HG02938 (cell line): Measurements from ENCODE around the gene GFY.
"Not testable (repeated sequence)": the region's sequence is repeated elsewhere in the genome, so short reads cannot be mapped to it uniquely, and the experiment has no call there.

ENCODE experiments used
- ATAC-seq: cut with Tn5 transposase; IDR thresholded peaks from one replicate; pipeline ENCODE4 v1.9.1; 2021; ENCODE audit warnings: mild to moderate bottlenecking, moderate library complexity; ENCODE audit not compliant: unreplicated experiment

Gene GFY

DNA sequence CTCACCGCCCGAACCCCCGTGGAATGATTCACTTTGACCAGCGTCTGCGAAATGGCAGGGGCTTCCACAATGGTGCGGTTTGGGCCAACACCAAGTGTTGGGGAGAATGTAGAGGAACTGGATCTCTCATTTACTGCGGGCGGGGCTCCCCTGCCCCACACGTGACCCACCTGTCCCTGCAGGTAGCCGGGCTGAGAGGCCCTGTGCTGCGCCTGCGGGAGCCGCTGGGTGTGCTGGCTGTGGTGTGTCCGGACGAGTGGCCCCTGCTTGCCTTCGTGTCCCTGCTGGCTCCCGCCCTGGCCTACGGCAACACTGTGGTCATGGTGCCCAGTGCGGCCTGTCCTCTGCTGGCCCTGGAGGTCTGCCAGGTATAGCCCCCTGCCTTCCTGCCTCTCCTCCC lies 43.0 kb downstream of the GFY start:
- ATAC-seq = no peak

DNA sequence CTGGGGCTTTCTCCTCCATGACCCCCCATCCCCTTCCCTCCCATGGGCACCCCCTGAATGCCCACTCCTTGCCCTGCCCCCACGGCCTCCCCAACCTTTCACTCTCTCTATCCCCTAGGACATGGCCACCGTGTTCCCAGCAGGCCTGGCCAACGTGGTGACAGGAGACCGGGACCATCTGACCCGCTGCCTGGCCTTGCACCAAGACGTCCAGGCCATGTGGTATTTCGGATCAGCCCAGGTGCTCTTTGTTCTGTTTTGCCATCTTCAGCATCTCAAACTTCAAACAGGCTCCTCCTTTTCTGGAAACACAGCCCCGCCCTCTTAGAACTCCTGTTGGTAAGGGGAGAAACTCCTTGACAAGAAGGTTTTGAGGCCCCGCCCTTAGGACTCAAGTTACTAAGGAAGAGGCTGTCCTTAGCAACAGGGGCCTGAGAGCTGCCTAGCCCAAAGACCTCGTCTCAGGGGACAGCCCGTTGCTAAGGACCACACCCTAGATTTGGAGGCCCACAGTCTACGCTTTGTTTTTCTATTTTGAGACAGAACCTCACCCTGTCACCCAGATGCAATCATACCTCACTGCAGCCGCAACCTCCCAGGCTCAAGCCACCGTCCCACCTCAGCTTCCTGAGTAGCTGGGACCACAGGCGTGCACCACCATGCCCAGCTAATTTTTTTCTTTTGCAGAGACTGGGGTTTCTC lies 43.7 kb downstream of the GFY start:
- peak; percentile 67 for ATAC-seq

DNA sequence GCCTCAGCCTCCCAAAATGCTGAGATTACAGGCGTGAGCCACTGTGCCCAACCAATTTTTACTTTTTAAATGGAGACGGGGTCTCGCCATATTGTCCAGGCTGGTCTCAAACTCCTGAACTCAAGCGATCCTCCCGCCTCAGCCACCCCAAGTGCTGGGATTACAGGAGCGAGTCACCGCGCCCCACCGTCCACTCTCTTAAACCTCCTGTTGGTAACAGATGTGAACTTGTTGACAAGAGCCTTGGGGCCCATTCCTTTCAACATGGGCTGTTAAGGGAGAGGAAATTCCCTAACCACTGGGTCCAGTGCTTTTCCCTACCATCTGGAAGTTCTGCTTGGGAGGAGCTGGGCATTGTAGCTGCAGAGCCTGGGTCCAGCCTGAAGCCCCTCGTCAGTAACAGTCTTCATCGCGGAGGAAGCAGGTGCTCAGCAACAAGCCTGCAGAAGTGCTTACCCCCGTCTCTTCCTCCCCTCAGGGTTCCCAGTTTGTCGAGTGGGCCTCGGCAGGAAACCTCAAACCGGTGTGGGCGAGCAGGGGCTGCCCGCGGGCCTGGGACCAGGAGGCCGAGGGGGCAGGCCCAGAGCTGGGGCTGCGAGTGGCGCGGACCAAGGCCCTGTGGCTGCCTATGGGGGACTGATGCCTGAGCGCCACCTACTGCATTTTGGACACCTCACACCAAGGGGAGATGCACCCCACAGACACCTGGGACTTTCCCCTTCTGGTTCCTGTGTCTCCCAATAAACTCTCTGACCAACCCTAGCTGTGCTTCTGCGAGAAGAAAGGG lies 44.8 kb downstream of the GFY start:
- no peak for ATAC-seq

DNA sequence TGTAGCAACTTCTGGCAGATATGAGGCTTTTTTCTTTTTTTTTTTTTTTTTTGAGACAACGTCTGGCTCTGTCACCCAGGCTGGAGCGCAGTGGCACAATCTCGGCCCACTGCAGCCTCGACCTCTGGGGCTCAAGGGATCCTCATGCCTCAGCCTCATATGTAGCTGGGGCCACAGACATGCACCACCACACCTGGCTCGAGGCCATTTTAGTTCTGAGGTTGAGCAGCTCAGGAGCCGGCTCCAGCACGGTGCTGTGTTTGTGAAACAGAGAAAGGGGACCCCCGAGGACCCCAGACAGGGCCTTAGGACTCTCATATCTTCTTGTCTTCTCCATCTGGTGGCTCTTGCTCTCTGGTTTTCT lies 45.4 kb downstream of the GFY start:
- ATAC-seq = no peak

DNA sequence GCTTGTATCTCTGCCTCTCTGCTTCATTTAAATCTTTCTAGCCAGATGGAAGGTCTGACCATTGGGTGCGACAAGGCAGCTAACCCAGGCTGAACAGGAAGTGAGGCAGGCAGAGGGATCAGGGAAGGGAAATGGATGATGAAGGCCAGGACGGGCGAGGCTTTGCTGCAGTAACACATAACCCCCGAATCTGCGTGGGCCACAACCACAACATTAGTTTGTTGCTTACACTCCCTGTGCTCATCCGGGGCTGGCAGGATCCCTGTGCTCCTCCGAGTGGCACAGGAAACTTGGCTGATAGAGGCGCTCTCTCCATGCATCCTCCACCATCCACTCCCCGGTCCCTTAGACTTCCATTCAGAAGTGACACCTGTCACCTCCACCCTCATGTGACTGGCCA lies 47.7 kb downstream of the GFY start:
- no peak for ATAC-seq

DNA sequence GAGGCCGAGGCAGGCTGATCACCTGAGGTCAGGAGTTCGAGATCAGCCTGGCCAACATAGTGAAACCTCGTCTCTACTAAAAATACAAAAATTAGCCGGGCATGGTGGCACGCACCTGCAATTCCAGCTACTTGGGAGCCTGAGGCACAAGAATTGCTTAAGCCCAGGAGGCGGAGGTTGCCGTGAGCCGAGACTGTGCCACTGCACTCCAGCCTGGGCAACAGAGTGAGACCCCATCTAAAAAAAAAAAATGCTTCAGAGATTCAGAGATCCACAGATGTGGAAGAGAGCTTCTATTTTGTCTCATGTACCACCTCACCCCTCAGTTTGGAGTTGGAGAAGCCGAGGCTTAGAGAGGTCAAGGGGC lies 48.3 kb downstream of the GFY start:
- ATAC-seq = not testable (repeated sequence)

DNA sequence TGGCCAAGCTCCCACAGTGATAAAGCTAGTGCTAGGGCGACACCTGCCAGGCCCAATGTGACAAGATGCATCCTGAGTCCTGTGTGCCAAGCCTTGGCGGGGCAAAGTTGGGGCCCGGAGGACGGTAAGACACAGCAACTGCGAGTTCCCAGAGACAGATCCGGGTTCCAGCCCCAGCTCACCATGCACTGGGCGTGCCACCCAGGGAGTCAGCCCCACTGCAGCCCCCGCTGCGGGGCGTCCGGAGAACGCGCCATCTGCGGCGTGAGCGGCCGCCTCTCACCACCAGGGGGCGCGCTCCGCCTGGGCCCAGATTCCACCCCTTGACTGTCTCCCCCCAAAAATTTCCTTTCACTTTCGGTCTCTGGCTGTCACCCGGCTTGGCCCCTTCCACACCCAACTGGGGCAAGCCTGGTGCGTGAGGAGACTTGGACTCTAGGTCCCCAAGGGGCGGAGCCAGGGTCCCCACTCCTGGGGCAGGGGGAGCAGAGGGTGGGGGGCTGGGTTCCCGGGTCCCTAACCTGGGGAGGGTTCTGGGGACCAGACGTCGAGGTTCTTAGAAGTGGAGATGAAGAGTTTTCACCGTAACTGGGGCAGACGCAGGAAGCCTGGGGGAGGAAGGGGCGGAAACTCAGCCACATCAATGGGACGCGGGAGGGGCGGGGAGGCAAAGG lies 48.8 kb downstream of the GFY start, which contains the start of gene FLT3LG:
Gene FLT3LG, plus strand, starts transcription at position 348 of the 674 bp plus-strand sequence. CDS start 425 bp downstream, outside the sequence.
- peak; percentile 40 for ATAC-seq

DNA sequence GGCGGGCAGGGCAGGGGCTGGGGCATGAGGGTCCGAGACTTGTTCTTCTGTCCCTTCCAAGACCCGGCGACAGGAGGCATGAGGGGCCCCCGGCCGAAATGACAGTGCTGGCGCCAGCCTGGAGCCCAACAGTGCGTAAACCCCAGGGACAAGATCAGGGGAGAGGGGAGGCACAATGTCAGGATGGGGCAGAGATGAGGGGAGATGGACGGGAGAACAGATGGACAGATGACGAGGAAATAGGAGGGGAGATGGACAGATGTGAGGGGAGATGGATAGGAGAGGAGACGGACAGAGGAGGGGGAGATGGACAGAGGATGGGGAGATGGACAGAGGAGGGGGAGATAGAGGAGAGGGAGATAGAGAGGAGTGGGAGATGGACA lies 49.3 kb downstream of the GFY start:
- no peak for ATAC-seq

DNA sequence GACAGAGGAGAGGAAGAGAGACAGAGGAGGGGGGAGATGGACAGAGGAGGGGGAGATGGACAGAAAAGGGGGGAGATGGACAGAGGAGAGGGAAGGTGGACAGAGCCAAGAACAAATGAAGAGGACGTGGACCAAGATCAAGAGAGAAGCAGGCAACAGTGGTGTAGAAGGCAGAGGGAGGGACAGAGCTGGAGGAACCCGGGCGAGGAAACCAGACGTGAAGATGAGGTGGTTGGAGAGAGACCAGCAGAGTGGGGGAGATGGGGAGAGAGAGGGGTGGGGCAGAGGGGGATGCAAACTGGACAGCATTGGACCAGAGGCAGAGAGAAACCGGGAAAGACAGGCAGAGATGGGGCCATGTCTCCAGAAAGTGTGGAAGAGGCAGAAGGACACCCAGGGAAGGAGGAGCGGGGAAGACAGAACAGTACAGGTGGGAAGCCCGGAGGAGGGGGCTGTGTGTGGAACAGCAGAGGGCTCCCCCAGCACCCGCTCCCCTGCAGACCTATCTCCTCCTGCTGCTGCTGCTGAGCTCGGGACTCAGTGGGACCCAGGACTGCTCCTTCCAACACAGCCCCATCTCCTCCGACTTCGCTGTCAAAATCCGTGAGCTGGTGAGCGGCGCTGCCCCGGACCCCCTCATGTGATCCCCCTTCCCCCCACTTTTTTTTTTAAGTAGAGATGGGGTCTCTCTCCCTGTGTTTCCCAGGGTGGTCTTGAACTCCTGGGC lies 50.2 kb downstream of the GFY start:
- no peak for ATAC-seq

DNA sequence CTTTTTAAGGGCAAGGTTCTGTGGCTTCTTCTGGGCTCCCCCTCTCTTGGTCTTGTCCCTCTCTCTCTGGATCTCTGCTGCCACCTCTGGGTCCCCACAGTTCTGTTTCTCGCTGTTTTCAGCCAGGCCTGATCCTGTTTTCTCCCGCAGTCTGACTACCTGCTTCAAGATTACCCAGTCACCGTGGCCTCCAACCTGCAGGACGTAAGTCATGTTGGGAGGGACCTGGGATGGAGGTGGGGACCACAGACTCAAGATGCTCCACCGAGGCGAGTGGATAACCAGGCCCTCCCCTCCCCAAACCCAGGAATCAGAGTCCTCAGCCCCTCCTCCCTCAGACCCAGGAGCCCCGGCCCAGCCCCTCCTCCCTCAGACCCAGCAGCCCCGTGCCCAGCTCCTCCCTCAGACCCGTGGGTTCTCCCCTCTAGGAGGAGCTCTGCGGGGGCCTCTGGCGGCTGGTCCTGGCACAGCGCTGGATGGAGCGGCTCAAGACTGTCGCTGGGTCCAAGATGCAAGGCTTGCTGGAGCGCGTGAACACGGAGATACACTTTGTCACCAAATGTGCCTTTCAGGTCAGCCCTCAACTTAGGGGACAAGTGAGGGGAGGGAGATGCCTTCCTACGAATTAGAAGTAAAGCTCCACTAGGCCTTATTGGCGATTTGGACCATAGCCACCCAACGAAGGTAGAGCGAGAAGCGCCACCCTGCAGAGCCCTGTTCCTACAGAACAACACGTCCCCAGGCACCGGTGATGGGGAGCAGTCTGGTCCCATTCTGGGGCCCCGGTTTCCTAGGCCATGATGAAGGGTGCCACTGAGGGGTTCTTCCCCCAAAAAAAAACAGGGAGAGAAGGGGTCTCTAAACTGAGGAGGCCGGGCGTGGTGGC lies 51.0 kb downstream of the GFY start:
- ATAC-seq = no peak
